KMS-11 (cell line): Measurements from ENCODE around the gene PTX4.

Experiments used
- H2AFZ ChIP-seq: fragments of 200-600 bp; sonication (generic); 2 replicates; pipeline ENCODE4 v1.6.1; 2016; ENCODE audit warnings: antibody characterized with exemption, mixed run types, low read depth
- H3K27ac ChIP-seq: fragments of 200-600 bp; sonication (generic); 2 replicates; pipeline ENCODE4 v1.6.1; 2016; ENCODE audit warnings: mild to moderate bottlenecking, mixed run types
- H3K27me3 ChIP-seq: fragments of 200-600 bp; sonication (generic); 2 replicates; pipeline ENCODE4 v1.6.1; 2017; ENCODE audit warnings: mild to moderate bottlenecking, low read depth, mixed run types, moderate library complexity; ENCODE audit not compliant: insufficient read depth
- H3K36me3 ChIP-seq: fragments of 200-600 bp; sonication (generic); 2 replicates; pipeline ENCODE4 v1.6.1; 2017; ENCODE audit warnings: mild to moderate bottlenecking, mixed run types; ENCODE audit not compliant: insufficient read depth
- H3K4me1 ChIP-seq: fragments of 200-600 bp; sonication (generic); 2 replicates; pipeline ENCODE4 v1.6.1; 2016; ENCODE audit warnings: mild to moderate bottlenecking, low read depth, mixed run types; ENCODE audit not compliant: poor library complexity, severe bottlenecking
- H3K4me2 ChIP-seq: fragments of 200-600 bp; sonication (generic); 2 replicates; pipeline ENCODE4 v1.7.0; 2016; ENCODE audit warnings: mild to moderate bottlenecking, mixed run types
- H3K4me3 ChIP-seq: fragments of 200-600 bp; sonication (generic); IDR thresholded peaks from 2 replicates; pipeline ENCODE4 v1.6.1; 2017; ENCODE audit warnings: low read depth, low read length, mixed read lengths; ENCODE audit not compliant: insufficient read depth
- H3K79me2 ChIP-seq: fragments of 200-600 bp; sonication (generic); 2 replicates; pipeline ENCODE4 v1.6.1; 2016; ENCODE audit warnings: low read depth, mixed run types; ENCODE audit not compliant: insufficient read depth
- H3K9ac ChIP-seq: fragments of 200-600 bp; sonication (generic); 2 replicates; pipeline ENCODE4 v1.6.1; 2016; ENCODE audit warnings: mild to moderate bottlenecking, mixed run types
- H4K20me1 ChIP-seq: fragments of 200-600 bp; sonication (generic); 2 replicates; pipeline ENCODE4 v1.6.1; 2016; ENCODE audit warnings: mild to moderate bottlenecking, mixed run types; ENCODE audit not compliant: insufficient read depth
- CTCF ChIP-seq: fragments of 200-600 bp; sonication (generic); conservative IDR thresholded peaks from 2 replicates; pipeline ENCODE4 v1.6.1; 2017; ENCODE audit warnings: low read depth, mild to moderate bottlenecking, antibody characterized with exemption, low read length, moderate library complexity, mixed read lengths

The PTX4 gene

GRCh38 chr16:1498899-1499676, 10.3 kb upstream of the PTX4 start:
- peaks cover 4% of the 10 kb centered on the region for H3K4me1 ChIP-seq
- no peak for TF ChIP-seq CTCF
- no peak overlapping the region for H3K27ac ChIP-seq

GRCh38 chr16:1497014-1497598, 8.4 kb upstream of the PTX4 start:
- no peak overlapping the region for H3K4me3 ChIP-seq
- H3K36me3 ChIP-seq: peaks cover 10% of the 10 kb centered on the region; the same call in 1 of the 2 replicates
- H3K27me3 ChIP-seq: no peaks in the 10 kb centered on the region
- H3K27ac ChIP-seq: no peak overlapping the region
- TF ChIP-seq CTCF: no peak
- H3K4me2 ChIP-seq: no peak overlapping the region
- H4K20me1 ChIP-seq: no peaks in the 10 kb centered on the region
- H3K9ac ChIP-seq: no peak overlapping the region
- peaks cover 15% of the 10 kb centered on the region for H3K4me1 ChIP-seq
- H2AFZ ChIP-seq: no peak overlapping the region
- H3K79me2 ChIP-seq: peaks cover 20% of the 10 kb centered on the region

More at GRCh38 chr16:1498899-1499676, 10.3 kb upstream of the PTX4 start:
- Histone ChIP-seq H3K9ac (no peak overlapping the region), H4K20me1 (no peaks in the 10 kb centered on the region), H3K36me3 (peaks cover 10% of the 10 kb centered on the region; the same call in 1 of the 2 replicates), H2AFZ (no peak overlapping the region), H3K27me3 (no peaks in the 10 kb centered on the region), H3K4me2 (no peak overlapping the region), H3K79me2 (peaks cover 12% of the 10 kb centered on the region), H3K4me3 (no peak overlapping the region)

- Histone ChIP-seq H3K4me2 (no peak overlapping the region), H2AFZ (no peak overlapping the region), H3K4me1 (peaks cover 15% of the 10 kb centered on the region), H3K79me2 (peaks cover 20% of the 10 kb centered on the region), H4K20me1 (no peaks in the 10 kb centered on the region), H3K36me3 (peaks cover 4% of the 10 kb centered on the region; the same call in 1 of the 2 replicates), H3K27ac (no peak overlapping the region), H3K27me3 (no peaks in the 10 kb centered on the region), H3K9ac (no peak overlapping the region), H3K4me3 (no peak overlapping the region)
- no peak for TF ChIP-seq CTCF
Observed at GRCh38 chr16:1496464-1496863, 7.7 kb upstream of the PTX4 start.

GRCh38 chr16:1495889-1496262, 7.1 kb upstream of the PTX4 start:
- H3K4me1 ChIP-seq: peaks cover 15% of the 10 kb centered on the region
- no peak for TF ChIP-seq CTCF
- no peak overlapping the region for H3K27ac ChIP-seq
- H2AFZ ChIP-seq: no peak overlapping the region
- H3K36me3 ChIP-seq: no peaks in the 10 kb centered on the region; the same call in 1 of the 2 replicates
- H3K79me2 ChIP-seq: peaks cover 20% of the 10 kb centered on the region
- H4K20me1 ChIP-seq: no peaks in the 10 kb centered on the region
- H3K4me2 ChIP-seq: no peak overlapping the region
- no peaks in the 10 kb centered on the region for H3K27me3 ChIP-seq
- H3K4me3 ChIP-seq: no peak overlapping the region
- no peak overlapping the region for H3K9ac ChIP-seq
